Aorta (tissue), 5 donors: ENCODE measurements around the gene PANK1. TPM values are rescaled to one million over a fixed set of nuclear protein-coding genes. Genes with fewer than 3 reads are reported as not detected.
"Not testable (repeated sequence)": the region's sequence is repeated elsewhere in the genome, so short reads cannot be mapped to it uniquely, and the experiment has no call there.

Experiments
- ATAC-seq: fragments of 200-7000 bp; cut with Tn5 transposase; one replicate; pipeline ENCODE4 v1.9.1; 2022; ENCODE audit warnings: moderate library complexity; ENCODE audit not compliant: low FRiP score
- DNase-seq, 2 donors: peaks; one replicate each; pipeline ENCODE4 v3.0.0-alpha.2; 2020
- H3K27ac ChIP-seq, 2 donors: one replicate each; pipeline ENCODE4 v1.5.1; 2013; ENCODE audit warnings: low read length in 2 of 2, mild to moderate bottlenecking in 2 of 2, moderate library complexity in 2 of 2, control low read depth in 1 of 2, inconsistent platforms in 1 of 2, low read depth in 1 of 2
- H3K27me3 ChIP-seq, 2 donors: one replicate each; pipeline ENCODE4 v1.6.1; 2013; ENCODE audit warnings: control low read depth in 1 of 2, low read length in 1 of 2, mild to moderate bottlenecking in 1 of 2, moderate library complexity in 1 of 2; ENCODE audit not compliant: insufficient read depth in 2 of 2, control insufficient read depth in 1 of 2
- H3K36me3 ChIP-seq, 2 donors: one replicate each; pipeline ENCODE4 v1.6.1; 2013; ENCODE audit warnings: control low read depth in 1 of 2, low read length in 1 of 2, mild to moderate bottlenecking in 1 of 2; ENCODE audit not compliant: insufficient read depth in 2 of 2, control insufficient read depth in 1 of 2
- H3K4me1 ChIP-seq, 2 donors: one replicate each; pipeline ENCODE4 v1.6.1; 2013; ENCODE audit warnings: low read length in 2 of 2, control low read depth in 1 of 2, mild to moderate bottlenecking in 1 of 2, moderate library complexity in 1 of 2; ENCODE audit not compliant: insufficient read depth in 2 of 2, control insufficient read depth in 1 of 2
- H3K4me3 ChIP-seq, 2 donors: one replicate each; pipeline ENCODE4 v1.5.1; 2013; ENCODE audit warnings: low read length in 2 of 2, control low read depth in 1 of 2, mild to moderate bottlenecking in 1 of 2
- H3K9me3 ChIP-seq: one replicate; pipeline ENCODE4 v1.6.1; 2013; ENCODE audit warnings: mild to moderate bottlenecking, low read length; ENCODE audit not compliant: control insufficient read depth
- WGBS, 2 donors: extraction: QIAGEN DNeasy Blood & Tissue Kit; methylation state at CpG; one replicate each; pipeline ENCODE4 v1.1.7; 2013; 5-methylcytosine and 5-hydroxymethylcytosine counted together
- intact Hi-C, 2 donors: fragments of 100-400 bp; cut with DNase I; formaldehyde crosslinking; loops; one replicate each; pipeline versions ENCODE4 v1.14.2 to v1.15.0; 2022
- polyA plus RNA-seq, 2 donors: library from polyadenylated mRNA; stranded (reverse); fragments of 200-250 nt; gene quantifications; one replicate each; pipeline ENCODE4 v1.2.3, GENCODE V29; 2013
- total RNA-seq, 2 donors: library from RNA; stranded (reverse); fragmentation: NEBNext Ultra II Directional; extraction: Animal tissue kit (Norgen Biotek cat#: 25700); gene quantifications; one replicate each; pipeline ENCODE4 v1.2.1, GENCODE V29; 2021
- donor health status: healthy with polysubstance abuse.
- donor health status: Bipolar disorder and iron deficiency.
- donor health status: DM: no; HTN: no; CAD: no.
- donor health status: DM: no; HTN: no; CAD: no.
- donor health status: DM: yes; HTN: yes; CAD: no.

PANK1 gene
- total and polyA plus RNA-seq, 4 donors, result 1.4 to 4.8 (median 2.9) TPM

DNA sequence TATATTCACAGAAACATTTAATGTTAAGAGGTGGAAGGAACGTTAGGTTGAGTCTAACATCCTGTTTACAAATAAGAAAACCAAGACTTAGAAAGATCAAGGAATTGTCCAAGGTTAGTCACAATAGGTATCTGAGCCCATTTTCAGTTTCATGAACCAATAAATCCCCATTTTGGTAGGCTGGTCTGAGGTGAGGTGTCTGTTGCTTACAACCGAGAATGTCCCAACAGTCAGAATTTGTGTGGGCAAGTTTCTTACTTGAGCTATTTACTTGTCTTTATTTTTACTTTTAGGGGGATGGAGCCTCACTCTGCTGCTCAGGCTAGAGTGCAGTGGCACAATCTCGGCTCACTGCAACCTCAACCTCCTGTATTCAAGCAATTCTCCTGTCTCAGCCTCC lies 23.6 kb downstream of the PANK1 start:
- Histone ChIP-seq H3K4me3 (no peak overlapping the region), H3K27me3 (peaks cover 0 to 2% of the 10 kb centered on the region in 2 donors), H3K36me3 (no peaks in the 10 kb centered on the region), H3K27ac (no peak overlapping the region), H3K9me3 (peaks cover 2% of the 10 kb centered on the region), H3K4me1 (peaks cover 0 to 2% of the 10 kb centered on the region in 2 donors)
- DNase-seq, result no peak
- no peak for ATAC-seq
- 92 to 95% methylated on average over 3 of the region's 3 CpGs for WGBS, 2 donors
- intact Hi-C loops, result no loop called here

GRCh38 chr10:89620296-89620695 lies 24.7 kb downstream of the PANK1 start:
- H3K9me3 ChIP-seq, ATAC-seq, H3K4me3 ChIP-seq, H3K4me1 ChIP-seq, H3K27me3 ChIP-seq, H3K36me3 ChIP-seq, DNase-seq, H3K27ac ChIP-seq, intact Hi-C loops: not testable (repeated sequence)
- 60 to 72% methylated on average over 6 of the region's 6 CpGs for WGBS, 2 donors

- DNase-seq (no peak), ATAC-seq (no peak)
- peaks cover 0 to 2% of the 10 kb centered on the region in 2 donors for H3K27me3 ChIP-seq
- H3K9me3 ChIP-seq, result peaks cover 2% of the 10 kb centered on the region
- intact Hi-C loops, result no loop called here
- no peaks in the 10 kb centered on the region for H3K36me3 ChIP-seq
- no peak overlapping the region for H3K27ac ChIP-seq
- H3K4me3 ChIP-seq, result no peak overlapping the region
- WGBS, 2 donors, result 42 to 44% methylated on average over 1 of the region's 1 CpG
- no peaks in the 10 kb centered on the region for H3K4me1 ChIP-seq
Measured at GRCh38 chr10:89615824-89616223, 29.2 kb downstream of the PANK1 start.

GRCh38 chr10:89615112-89615511 lies 29.9 kb downstream of the PANK1 start:
- H3K36me3 ChIP-seq, result peaks cover 0 to under 1% of the 10 kb centered on the region in 2 donors
- intact Hi-C loops, result no loop called here
- H3K4me1 ChIP-seq, result no peaks in the 10 kb centered on the region
- peaks cover 0 to 2% of the 10 kb centered on the region in 2 donors for H3K27me3 ChIP-seq
- ATAC-seq (no peak), DNase-seq (no peak)
- H3K4me3 ChIP-seq, result no peak overlapping the region
- no peak overlapping the region for H3K27ac ChIP-seq
- H3K9me3 ChIP-seq, result no peaks in the 10 kb centered on the region
- WGBS, 2 donors, result 81 to 95% methylated on average over 3 of the region's 3 CpGs

GRCh38 chr10:89613582-89613981 lies 31.5 kb downstream of the PANK1 start:
- Histone ChIP-seq H3K9me3 (no peaks in the 10 kb centered on the region), H3K4me3 (no peak overlapping the region), H3K27me3 (no peaks in the 10 kb centered on the region), H3K4me1 (no peaks in the 10 kb centered on the region), H3K36me3 (peaks cover 3 to 6% of the 10 kb centered on the region in 2 donors), H3K27ac (no peak overlapping the region)
- ATAC-seq, result no peak
- WGBS, 2 donors, result 67 to 91% methylated on average over 3 of the region's 3 CpGs
- DNase-seq, result no peak
- intact Hi-C loops, result no loop called here

DNA sequence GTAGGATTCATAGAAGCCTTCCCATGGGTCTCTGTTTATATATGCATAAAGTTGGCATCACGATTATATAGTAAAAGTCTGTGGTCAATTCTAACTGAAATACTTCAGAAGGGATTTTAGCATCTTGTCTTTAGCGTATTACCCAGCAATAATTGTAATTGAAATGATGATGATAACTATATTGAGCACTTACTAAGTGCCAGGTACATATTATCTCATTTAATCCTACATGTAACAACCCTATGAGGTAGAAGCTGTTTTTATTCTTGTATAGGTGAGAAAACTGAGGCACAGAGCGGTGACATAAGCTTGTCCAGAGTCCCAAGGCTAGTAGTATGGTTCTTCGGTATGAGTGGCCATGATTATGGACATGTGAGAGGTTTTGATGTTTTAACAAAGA lies 33.8 kb downstream of the PANK1 start:
- Histone ChIP-seq H3K36me3 (peaks cover 3 to 6% of the 10 kb centered on the region in 2 donors), H3K4me3 (no peak overlapping the region), H3K9me3 (no peaks in the 10 kb centered on the region), H3K27me3 (no peaks in the 10 kb centered on the region), H3K27ac (no peak overlapping the region), H3K4me1 (no peaks in the 10 kb centered on the region)
- ATAC-seq (no peak), DNase-seq (no peak)
- intact Hi-C loops, result no loop called here
- WGBS, 2 donors, result 97 to 99% methylated on average over 4 of the region's 4 CpGs

- Histone ChIP-seq H3K4me3 (no peak overlapping the region), H3K27me3 (no peaks in the 10 kb centered on the region), H3K36me3 (peaks cover 3 to 8% of the 10 kb centered on the region in 2 donors), H3K4me1 (no peaks in the 10 kb centered on the region), H3K27ac (no peak overlapping the region), H3K9me3 (no peaks in the 10 kb centered on the region)
- DNase-seq (no peak), ATAC-seq (no peak)
- 2 to 51% methylated on average over 2 of the region's 2 CpGs for WGBS, 2 donors
- intact Hi-C loops, result no loop called here
Measured at GRCh38 chr10:89609833-89610346, 35.2 kb downstream of the PANK1 start.

DNA sequence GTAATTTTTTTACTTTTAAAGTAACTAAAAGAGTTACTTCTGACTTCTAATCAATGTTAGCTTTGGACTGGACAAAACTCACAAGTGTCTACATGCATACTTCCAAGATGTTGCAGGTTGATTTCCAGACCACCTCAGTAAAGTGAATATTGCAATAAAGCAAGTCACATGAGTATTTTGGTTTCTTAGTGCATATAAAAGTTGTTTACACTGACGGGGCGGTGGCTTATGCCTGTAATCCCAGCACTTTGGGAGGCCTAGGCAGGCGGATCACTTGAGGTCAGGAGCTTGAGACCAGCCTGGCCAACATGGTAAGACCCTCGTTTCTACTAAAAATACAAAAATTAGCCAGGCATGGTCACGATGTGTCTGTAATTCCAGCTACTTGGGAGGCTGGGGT lies 40.8 kb downstream of the PANK1 start:
- no peak for ATAC-seq
- no peak overlapping the region for H3K4me3 ChIP-seq
- WGBS, 2 donors, result 96% methylated on average over 5 of the region's 5 CpGs
- H3K36me3 ChIP-seq, result peaks cover 0 to 2% of the 10 kb centered on the region in 2 donors
- no peaks in the 10 kb centered on the region for H3K9me3 ChIP-seq
- H3K27ac ChIP-seq, result no peak overlapping the region
- no peaks in the 10 kb centered on the region for H3K4me1 ChIP-seq
- DNase-seq, result no peak
- no peaks in the 10 kb centered on the region for H3K27me3 ChIP-seq
- intact Hi-C loops, result no loop called here

DNA sequence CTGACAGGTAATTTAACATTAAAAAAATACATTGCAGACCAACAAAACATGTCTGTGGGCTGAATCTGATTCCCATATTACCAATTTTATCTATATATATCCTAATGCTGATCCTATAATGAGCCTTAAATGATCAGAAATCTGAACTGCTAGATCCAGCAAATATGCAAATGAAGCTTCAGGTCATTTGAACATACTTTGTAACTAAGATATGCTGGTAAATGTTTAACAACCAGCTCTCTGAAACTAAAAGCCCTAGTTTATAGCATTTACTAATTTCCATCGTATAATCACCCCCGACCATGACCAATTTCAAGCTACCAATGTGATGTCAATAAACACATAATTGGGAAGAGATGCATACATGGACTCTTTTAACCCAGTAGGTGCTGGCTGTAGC lies 42.1 kb downstream of the PANK1 start:
- Histone ChIP-seq H3K27ac (no peak overlapping the region), H3K4me1 (no peaks in the 10 kb centered on the region), H3K9me3 (no peaks in the 10 kb centered on the region), H3K4me3 (no peak overlapping the region), H3K27me3 (no peaks in the 10 kb centered on the region), H3K36me3 (peaks cover 0 to 2% of the 10 kb centered on the region in 2 donors)
- 96 to 98% methylated on average over 2 of the region's 2 CpGs for WGBS, 2 donors
- DNase-seq (no peak), ATAC-seq (no peak)
- intact Hi-C loops, result no loop called here
